ENCODE measurements around the gene DLG2. TPM values are rescaled to one million over a fixed set of nuclear protein-coding genes. Genes with fewer than 3 reads are reported as not detected.

DLG2 gene
- total RNA-seq, 1 experiment from 2014 or later = 0.17 TPM

DNA sequence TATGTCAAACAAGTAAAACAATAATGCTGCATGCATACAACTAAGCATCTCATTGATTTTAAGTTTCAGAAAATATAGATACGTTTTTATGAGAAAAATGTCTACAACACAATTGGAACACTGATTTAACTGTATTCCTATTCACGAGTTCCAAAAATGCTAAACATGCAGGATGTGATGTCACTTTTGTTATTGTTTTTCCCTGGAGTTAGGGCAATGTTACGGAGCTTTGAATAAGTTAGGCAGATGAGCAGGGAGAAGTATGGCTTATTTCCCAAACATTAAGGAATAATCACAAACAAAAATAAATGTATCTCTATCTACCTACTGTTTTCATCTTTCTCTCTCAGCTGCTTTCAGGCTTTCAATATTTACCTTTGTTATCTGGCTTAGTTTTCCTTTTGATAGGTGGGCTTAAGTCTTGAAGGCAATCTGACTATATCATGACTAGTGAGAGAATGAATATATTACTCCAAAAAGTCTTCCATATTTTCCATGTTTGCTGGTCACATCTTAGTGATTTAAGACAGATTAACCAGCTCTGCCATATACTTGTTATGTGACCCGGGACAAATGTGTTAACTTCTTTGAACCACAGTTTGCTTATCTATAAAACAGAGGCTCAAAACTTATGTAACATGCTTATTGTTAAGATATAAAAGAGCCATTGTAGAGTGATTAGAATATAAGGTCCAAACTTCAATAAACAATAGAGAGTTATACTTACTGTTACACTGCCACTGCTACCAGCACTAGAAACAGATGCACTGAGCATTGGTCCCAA lies 1486.6 kb downstream of the DLG2 start:
- DNase-seq (ENCODE audit: low read depth) = no peak

DNA sequence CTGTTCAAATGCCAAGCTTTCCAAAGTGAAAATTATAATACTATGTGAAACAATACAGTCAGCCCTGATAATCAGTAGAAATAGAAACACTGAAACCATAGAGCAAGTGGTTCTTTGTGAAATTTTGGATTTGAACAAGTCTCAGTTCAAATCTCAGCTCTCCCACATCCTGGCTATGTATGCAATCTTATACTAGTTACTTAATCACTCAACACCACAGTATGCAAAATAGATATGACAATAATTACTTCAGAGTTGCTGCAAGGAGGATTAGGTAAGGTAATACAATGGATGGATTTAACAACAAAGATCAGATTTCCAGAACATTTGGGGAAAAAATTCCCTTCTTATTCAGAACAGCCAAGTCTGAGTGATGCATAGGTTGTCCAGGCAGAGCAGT lies 1489.2 kb downstream of the DLG2 start:
- no peak for DNase-seq (ENCODE audit: low read depth)

DNA sequence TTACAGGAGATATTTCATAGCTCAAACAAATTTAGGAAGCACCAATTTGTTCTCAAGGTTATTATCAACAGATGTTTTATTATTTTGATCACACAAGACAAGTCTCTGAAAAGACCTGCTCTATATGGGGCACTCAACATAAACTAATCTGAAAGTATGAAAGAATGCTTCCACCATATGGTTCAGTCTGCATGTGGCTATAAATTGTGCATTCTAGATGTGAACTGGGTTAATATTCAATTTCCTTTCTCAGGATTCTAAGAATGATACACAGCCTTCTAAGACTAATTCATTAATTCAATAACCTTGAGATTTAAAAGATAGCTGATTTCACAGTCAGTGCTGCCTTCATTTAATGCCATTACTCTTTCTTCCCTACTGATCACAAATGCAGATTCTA lies 1489.6 kb downstream of the DLG2 start:
- no peak for DNase-seq (ENCODE audit: low read depth)

DNA sequence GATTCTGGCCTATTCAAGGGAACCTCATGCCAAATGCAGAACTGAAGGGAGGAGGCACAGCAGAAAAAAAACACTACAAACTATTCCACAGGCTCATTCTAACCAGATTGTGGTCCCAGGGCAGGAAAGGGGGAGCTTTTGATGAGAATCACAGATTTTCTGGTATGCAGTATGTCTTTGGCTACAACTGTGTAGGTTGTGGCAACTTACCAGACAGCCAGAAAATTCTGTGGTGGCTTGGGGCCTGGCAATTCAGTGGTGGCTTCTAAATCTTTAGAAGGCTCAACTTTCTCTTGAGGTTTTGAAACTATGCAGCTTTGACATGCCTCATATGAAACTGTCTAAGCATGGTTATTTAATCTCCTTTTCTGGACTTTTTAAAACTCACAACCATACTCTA lies 1490.2 kb downstream of the DLG2 start:
- no peak for DNase-seq (ENCODE audit: low read depth)

DNA sequence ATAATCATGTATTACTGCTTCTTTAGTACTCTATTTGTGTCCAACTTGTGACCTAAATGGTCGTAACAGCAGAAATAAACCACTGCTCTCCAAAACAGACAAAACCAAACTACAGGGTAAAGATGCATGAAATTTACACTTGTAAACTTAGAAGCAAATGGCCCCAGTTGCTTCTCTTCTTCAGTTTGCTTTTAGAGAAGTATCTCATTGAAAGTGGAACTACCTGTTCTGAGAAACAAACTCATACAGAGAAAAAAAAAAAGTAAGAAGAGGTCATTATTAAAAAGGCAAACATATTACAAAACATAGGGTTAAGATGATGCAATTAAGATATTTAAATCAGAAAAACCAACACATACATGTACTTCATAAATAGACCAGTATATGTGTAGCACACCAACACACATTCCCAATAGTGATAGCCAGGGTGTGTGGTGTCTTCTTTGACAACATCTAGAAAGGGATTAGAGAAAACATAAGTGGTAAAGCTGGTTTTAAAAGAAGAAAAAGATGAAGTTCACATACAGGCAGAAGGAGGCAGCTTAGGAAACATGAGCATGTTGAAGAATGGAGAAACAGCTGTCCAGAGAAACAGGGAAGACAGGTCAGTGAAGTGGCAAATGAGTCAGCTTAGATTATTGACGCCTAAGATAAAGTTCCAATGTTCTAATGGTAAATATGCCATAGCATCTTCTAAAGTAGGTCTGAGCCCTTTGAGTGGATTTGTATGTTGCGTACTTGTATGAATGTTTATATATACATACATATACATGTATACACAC lies 1496.3 kb downstream of the DLG2 start:
- DNase-seq (ENCODE audit: low read depth) = no peak

DNA sequence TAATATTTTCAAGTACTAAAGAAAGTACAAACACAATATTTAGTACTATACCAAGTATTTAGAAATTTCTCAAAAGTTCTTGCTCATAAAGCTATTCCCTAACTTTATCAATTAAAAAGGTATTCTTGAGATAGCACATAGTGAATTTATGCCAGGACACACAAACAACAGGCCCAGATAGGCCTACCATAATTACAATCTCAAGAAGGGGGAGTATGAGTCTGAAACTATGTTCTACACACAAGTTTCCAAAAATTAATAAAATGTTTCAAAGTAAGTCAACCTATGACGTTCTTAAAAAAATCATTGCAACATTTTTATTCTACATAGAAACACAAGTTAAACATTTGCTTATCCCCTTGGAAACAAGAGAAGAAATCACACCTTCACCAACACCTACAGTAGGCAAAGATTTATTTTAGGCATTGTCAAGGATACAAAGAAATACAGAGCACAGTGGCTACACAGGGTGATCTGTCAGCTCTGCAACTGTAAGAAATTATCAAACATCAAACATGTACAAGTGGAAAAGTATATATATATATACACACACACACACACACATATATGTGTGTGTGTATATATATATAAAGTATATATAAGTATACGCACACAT lies 1497.1 kb downstream of the DLG2 start:
- DNase-seq (ENCODE audit: low read depth) = no peak

DNA sequence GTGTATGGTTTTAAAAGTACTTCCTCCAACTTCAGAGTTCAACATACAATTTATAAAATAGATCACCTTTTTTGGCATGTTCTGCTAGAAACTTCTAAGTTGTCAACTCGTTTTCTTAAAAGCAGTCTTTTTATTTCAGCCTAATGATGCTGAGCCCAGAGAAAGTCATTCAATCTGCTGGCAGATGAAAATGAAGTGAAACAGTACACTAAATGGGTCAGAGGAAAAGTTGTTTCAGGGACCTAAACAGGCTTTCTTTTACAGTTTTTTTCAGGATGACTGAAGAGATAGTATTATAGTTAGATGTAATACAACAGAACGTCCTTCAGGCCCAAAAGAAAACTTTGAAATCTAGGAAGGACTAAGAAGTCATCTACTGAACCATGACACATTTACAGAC lies 1498.3 kb downstream of the DLG2 start:
- DNase-seq (ENCODE audit: low read depth) = no peak

DNA sequence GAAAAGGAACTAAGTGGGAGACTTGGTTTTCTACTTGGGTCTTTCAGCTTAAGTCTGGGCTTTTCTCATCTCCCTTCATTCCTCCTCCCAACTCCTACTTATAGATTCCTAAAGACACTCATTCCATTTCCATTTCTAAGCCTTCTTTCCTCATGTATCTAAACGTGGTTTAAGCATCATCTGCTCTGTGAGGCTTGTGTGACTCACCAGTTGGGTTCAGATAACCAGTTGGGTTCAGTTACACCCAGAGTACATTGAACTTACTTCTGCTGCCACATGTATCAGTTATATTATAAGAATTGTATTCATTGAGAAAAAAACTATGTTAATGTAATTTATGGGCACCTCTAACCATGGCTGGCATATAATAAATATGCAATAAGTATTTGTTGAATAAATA lies 1509.8 kb downstream of the DLG2 start:
- DNase-seq (ENCODE audit: low read depth) = no peak

DNA sequence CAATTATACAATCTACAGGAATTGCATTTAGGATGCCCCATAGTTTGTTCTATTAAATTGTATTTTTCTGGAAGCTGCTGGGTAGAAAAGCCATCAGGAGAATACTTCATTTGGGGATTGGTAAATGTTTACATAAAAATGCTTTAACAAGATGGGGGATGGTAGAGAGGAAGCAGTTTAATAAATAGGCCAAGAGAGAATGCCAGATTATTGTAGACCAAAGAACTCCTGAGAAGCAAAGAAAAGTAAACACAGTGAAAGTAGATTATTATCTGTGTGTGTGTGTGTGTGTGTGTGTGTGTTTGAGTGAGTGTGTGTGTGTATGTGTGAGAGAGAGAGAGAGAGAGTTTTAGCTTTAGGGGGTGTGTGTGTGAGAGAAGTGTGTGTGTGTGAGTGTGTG lies 1520.6 kb downstream of the DLG2 start:
- DNase-seq (ENCODE audit: low read depth) = no peak

DNA sequence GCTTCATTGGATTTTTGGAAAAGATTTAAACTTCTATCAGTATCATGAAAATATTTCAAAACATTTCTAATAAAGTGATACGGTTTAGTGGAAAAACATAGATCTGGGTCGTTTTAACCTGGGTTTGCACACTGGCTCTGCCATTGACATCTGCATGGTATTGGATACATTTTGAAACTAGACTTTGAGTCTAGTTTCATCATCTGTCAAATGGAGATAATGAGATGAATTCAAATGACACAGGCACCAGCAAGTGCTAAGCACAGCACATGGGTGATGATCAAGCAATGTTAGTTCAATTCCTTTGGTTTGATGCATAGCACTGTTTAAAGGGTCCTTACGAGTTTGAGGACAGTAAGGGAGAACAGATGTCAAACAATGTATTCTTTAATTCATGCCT lies 1522.0 kb downstream of the DLG2 start:
- DNase-seq (ENCODE audit: low read depth) = no peak

DNA sequence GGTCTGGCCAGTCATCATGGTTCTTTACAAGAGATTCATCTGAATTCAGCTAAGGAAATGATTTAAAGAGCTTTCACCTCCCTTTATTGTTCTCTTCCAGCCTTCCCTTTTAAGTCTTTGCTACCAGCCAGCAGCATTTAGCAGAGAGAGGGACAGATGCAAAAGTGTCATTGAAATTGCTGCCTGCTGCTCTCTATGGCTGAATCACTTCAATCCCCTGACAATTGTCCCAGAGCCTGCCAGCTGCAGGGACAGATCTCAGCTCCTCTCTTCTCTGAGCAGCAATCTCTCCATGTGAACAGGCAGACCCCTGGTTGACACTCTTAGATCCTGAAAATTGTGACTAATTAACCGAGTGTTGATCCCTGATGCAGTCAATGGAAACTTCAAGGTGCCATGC lies 1524.0 kb downstream of the DLG2 start:
- no peak for DNase-seq (ENCODE audit: low read depth)

DNA sequence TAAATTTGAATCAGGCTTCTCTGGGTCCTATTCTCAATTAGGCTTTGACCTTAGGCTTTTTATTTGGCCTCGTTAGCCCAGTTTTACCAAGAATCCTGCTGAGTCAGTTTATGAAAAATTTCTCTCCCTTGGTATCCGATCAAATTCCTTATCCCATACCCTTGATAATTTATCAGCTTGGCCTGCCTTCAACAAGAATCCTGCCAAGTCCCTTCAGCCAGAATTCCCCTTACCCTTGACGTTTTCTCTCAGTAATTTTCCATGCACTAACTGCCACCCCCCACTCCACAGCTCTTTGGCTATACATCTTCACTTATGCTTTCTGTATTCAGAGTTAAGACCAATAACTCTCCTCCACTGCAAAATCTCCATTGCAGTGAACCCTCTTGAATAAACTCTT lies 1530.0 kb downstream of the DLG2 start:
- DNase-seq (ENCODE audit: low read depth) = no peak

DNA sequence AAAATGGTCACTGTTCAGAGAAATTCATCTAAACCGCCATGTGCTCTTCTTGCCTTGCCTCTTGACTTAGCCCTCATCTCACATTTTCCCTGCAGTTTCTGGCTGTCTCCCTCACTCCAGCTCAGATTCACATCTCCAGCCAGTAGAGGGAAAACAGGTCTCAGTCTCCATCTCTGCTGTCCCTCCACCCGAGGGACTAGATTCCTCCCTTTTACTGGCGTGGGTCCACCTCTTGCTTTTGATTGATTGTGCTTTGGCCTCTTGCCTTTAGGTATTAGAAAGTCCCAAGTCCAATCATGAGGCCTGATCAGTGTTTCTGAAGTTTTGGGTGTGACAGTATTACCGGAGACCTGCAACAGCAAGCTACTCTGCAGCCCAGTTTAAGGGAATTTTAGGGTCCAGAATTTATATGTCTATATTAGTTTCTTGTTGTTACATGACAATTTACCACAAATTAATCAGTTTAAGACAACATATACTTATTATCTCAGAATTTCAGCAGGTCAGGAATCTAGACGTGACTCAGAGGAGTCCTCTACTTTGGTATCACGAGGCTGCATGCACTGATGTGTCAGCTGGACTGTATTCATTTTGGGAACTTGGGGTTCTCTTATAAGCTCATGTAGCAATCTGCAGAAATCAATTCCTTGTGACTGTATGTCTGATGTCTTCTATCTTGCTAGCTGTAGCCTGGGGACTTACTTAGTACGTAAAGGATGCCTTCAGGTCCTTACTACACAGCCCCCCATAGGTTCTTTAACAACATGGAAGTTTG lies 1535.7 kb downstream of the DLG2 start:
- no peak for DNase-seq (ENCODE audit: low read depth)

DNA sequence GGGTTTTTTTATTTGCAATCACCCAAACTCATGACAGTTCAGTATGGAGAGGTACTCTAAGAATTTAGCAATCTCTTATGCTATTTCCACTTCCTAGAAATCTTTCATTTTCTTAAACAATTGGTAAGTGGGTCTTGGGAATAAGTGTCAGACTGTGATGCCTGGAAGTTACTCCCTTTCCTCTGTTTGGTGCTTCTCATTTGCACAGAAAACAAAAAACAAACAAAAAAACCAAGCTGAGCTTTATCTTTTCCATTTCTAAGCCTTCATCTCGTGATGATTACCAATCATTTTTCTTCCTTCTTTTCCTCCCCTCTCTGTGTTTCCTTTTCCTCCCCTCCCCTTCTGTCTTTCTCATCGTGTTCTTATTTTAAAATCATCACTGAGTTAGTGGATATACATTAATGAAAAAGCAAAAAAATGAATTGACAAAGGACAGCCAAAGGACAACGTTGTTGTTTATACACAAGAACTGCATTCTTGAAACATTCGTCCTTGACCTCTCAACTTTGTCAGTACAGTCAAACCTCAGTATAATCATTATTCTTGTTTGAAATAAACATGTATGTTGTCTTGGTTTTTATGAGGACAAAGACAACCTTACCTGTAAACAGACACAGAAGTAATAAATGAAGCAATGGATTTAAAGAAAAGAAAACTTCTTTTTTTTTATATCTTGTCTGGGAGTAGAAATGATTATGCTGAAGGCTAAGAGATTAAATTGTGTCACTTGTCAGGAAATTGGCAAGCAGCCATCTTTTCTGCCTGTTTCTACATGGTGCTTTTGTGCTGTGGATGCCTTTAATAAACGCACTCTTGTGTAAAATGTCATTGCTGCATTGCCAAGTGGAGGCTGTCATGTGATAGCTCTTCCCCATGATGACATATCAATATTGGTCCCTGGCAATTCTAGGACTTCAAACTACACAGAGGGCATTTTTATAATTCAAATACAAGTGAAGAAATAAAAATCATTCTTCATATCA lies 1537.8 kb downstream of the DLG2 start:
- DNase-seq (ENCODE audit: low read depth) = no peak

DNA sequence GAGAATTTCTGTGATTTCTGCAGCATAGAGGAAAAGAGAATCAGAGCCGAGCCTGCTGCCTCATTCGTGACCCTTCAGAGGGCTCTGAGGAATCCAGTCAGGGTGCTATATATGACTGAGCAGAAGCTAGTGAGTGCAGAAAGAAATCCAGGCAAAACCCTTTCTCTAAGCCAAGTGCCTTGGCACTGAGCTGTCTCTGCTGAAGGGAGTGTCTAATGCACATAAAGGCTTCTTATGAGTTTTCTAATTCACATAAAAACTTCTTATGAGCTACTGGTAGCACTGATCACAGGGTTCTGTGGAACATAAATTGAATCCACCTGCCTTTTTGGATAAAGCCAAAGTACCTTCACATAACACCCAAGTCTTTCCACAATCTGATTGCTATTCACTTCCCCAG lies 1555.3 kb downstream of the DLG2 start:
- no peak for DNase-seq (ENCODE audit: low read depth)

DNA sequence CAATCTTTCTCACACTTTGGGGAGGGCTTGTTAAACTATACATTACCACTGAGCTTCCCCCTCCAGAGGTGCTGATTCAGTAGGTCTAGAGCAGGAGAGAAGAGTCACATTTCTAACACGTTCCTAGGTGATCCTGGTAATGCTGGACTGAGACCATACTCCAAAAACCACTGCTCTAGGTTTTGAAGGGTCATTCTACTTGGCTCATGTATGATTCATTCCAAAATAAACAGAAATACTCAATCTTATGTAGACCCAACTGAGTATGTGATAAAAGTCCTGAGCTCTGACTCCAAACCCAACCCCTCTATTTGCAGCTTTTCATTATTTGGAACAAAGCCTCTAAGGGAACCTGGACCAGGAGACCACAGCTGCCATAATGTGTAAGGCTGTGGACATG lies 1558.1 kb downstream of the DLG2 start:
- DNase-seq (ENCODE audit: low read depth) = no peak

DNA sequence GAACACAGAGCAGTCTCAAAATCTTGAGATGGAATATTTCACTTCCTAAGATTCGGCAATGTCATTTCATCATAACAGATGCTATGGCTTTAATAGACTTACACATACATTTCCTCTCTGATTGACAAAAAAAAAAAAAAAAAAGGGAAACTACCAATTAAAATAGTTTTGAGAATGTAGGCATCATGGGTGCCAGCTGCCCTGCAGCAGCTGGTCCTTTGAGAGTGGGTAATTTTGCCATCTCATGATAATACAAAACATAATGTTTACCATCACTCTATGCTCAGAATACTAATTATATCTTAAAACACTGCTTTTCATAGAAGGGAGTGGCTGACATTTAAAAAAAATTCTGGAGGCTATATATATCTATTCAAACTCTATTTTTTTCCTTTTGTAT lies 1565.4 kb downstream of the DLG2 start:
- no peak for DNase-seq (ENCODE audit: low read depth)

DNA sequence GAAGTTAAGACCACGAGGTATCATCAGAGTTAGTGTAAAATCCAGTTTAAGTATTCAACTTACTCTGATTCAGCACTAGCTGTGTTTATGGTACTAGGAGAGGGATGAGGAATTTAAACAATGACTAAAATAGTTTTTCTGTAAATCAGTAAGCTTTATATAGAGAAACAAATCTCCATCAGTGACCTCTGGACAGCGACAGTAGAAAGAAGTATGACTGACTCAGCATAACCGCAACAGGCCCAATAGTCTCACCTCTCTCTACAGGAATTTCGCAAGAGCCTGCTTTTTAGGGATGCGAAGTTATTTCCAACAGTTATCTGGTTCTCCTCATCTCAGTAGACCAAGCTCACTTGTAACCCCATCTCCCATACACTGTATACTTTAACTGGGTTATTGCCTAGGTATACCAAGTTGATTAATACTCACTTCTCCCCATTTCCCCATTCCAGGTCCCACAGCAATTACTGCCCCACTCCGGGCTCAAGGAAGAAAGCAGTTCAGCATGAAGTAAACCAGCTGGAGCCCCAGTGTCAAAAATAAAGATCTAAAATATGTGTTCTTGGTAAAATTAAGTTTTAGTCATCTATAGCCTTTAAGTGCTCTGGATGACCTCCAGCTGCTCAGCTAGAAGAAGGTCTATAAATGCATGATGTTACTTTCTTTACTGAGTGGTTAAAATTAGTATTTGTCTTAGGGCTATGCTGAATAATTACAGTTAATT lies 1570.3 kb downstream of the DLG2 start:
- DNase-seq (ENCODE audit: low read depth) = no peak

DNA sequence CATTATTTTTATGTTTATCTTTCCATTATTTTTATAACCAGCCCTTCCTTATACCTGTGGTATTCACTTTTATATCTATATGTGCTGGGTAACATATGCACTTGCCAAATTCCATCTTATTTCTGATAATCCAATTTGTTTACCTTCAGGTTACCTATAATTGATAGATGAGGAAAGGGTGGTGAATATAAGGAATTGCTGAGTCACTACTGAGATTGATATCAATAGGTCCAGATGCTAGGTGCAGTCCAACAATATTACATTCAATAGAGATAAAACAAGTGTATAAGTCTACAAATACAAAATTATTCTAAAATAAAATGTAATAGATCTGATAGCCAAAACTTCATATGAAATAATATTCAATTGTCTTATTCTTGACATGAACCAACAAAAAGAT lies 1582.0 kb downstream of the DLG2 start:
- no peak for DNase-seq (ENCODE audit: low read depth)

DNA sequence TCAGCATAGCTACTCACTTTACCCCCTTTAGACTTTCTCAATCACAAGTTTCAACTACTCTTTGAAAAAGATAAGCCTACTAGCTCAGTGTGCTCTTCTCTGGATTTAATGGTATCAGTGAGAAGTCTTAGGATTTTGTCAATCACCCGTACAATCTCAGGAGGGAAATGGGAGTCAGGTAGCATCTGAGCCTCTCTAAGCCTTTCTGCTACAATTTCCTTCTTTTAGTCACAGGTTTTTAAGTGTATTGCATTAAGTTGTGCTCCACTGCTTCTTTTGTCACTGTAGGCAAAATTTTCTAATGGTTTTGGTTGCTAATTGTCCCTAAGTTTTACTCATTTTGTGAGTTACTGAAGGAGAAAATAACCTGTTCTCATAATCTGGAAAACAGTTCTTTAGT lies 1582.4 kb downstream of the DLG2 start:
- DNase-seq (ENCODE audit: low read depth) = no peak

All from LHCN-M2 (cell line).